ENCODE data around the gene BOD1L1. TPM values are rescaled to one million over a fixed set of nuclear protein-coding genes. Genes with fewer than 3 reads are reported as not detected.

Gene BOD1L1
- total RNA-seq, 1 donor from 2014 or later, result 54.3 TPM

- DNase-seq, result no peak
Measured at GRCh38 chr4:13555325-13555724, 72.2 kb downstream of the BOD1L1 start.

GRCh38 chr4:13553081-13553480 lies 74.4 kb downstream of the BOD1L1 start:
- no peak for DNase-seq

GRCh38 chr4:13548984-13549546 lies 78.5 kb downstream of the BOD1L1 start:
- no peak for DNase-seq

- DNase-seq, result no peak
Measured at GRCh38 chr4:13548059-13548983, 79.2 kb downstream of the BOD1L1 start.

- DNase-seq, result no peak
Measured at GRCh38 chr4:13547485-13548041, 80.0 kb downstream of the BOD1L1 start.

- no peak for DNase-seq
Measured at GRCh38 chr4:13546941-13547484, 80.5 kb downstream of the BOD1L1 start.

- DNase-seq, result no peak
Measured at GRCh38 chr4:13546142-13546940, 81.2 kb downstream of the BOD1L1 start.

GRCh38 chr4:13545394-13545808 lies 82.1 kb downstream of the BOD1L1 start:
- DNase-seq, result no peak

GRCh38 chr4:13544606-13545393 lies 82.7 kb downstream of the BOD1L1 start:
- DNase-seq, result no peak

- no peak for DNase-seq
Measured at GRCh38 chr4:13543839-13544605, 83.5 kb downstream of the BOD1L1 start, which contains the start of gene NKX3-2. TSS of gene NKX3-2 (minus strand) at chr4:13544508. CDS start at chr4:13544414, 94 bp downstream.

- no peak for DNase-seq
Measured at GRCh38 chr4:13543032-13543838, 84.3 kb downstream of the BOD1L1 start.

- DNase-seq, result no peak
Measured at GRCh38 chr4:13542577-13543031, 84.9 kb downstream of the BOD1L1 start.

GRCh38 chr4:13541720-13542576 lies 85.6 kb downstream of the BOD1L1 start:
- DNase-seq, result no peak

- no peak for DNase-seq
Measured at GRCh38 chr4:13541176-13541604, 86.3 kb downstream of the BOD1L1 start.

- no peak for DNase-seq
Measured at GRCh38 chr4:13540446-13541175, 86.9 kb downstream of the BOD1L1 start.

- no peak for DNase-seq
Measured at GRCh38 chr4:13539619-13540445, 87.7 kb downstream of the BOD1L1 start.
